ENCODE data around the gene NHLRC3. TPM values are rescaled to one million over a fixed set of nuclear protein-coding genes. Genes with fewer than 3 reads are reported as not detected.

The NHLRC3 gene
- total RNA-seq, 1 donor from 2014 or later = 23.5 TPM

GRCh38 chr13:39091586-39091985 lies 53.3 kb downstream of the NHLRC3 start:
- H3K27ac Mint-ChIP-seq (ENCODE audit: unreplicated experiment) = no peak overlapping the region
- no peaks in the 10 kb centered on the region for H3K9me3 Mint-ChIP-seq (ENCODE audit: unreplicated experiment)
- no peaks in the 10 kb centered on the region for H3K36me3 Mint-ChIP-seq (ENCODE audit: unreplicated experiment)
- no peak for DNase-seq (ENCODE audit: extremely low spot score, unreplicated experiment)
- H3K27me3 Mint-ChIP-seq (ENCODE audit: unreplicated experiment) = peaks cover 66% of the 10 kb centered on the region
- no peak overlapping the region for H3K4me3 Mint-ChIP-seq (ENCODE audit: unreplicated experiment)
- TF ChIP-seq CTCF (IDR thresholded peaks at IDR 0.05) = no peak
- H3K4me1 Mint-ChIP-seq (ENCODE audit: unreplicated experiment) = no peaks in the 10 kb centered on the region

- DNase-seq (ENCODE audit: extremely low spot score, unreplicated experiment) = no peak
- no peak for TF ChIP-seq CTCF (IDR thresholded peaks at IDR 0.05)
- H3K4me1 Mint-ChIP-seq (ENCODE audit: unreplicated experiment) = no peaks in the 10 kb centered on the region
- H3K27ac Mint-ChIP-seq (ENCODE audit: unreplicated experiment) = no peak overlapping the region
- no peaks in the 10 kb centered on the region for H3K36me3 Mint-ChIP-seq (ENCODE audit: unreplicated experiment)
- H3K27me3 Mint-ChIP-seq (ENCODE audit: unreplicated experiment) = peaks cover 63% of the 10 kb centered on the region
- no peak overlapping the region for H3K4me3 Mint-ChIP-seq (ENCODE audit: unreplicated experiment)
- no peaks in the 10 kb centered on the region for H3K9me3 Mint-ChIP-seq (ENCODE audit: unreplicated experiment)
Observed at GRCh38 chr13:39095500-39095899, 57.2 kb downstream of the NHLRC3 start.

DNA sequence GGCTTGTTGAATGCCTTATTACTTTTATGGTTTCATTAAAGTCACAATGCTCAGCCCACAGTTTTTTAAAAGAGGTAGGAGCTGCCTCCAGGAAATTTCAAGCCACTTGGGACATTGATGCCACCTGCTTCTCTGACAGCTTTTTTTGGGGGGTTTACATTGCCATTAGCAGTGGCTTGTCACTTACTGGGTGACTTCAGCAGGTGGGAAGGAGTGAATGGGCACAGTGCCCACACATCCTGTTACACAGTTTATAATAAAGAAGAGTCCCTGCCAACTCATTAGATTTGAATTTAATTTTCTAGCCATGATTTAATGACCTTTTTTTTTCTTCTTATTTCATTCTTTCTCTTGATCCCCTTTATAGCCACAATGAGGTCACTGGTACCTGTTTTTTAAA lies 61.0 kb downstream of the NHLRC3 start:
- DNase-seq (ENCODE audit: extremely low spot score, unreplicated experiment) = no peak
- Mint-ChIP-seq H3K27me3 (ENCODE audit: unreplicated experiment) (peaks cover 54% of the 10 kb centered on the region), H3K36me3 (ENCODE audit: unreplicated experiment) (no peaks in the 10 kb centered on the region), H3K4me3 (ENCODE audit: unreplicated experiment) (no peak overlapping the region), H3K4me1 (ENCODE audit: unreplicated experiment) (no peaks in the 10 kb centered on the region), H3K9me3 (ENCODE audit: unreplicated experiment) (no peaks in the 10 kb centered on the region), H3K27ac (ENCODE audit: unreplicated experiment) (no peak overlapping the region)
- no peak for TF ChIP-seq CTCF (IDR thresholded peaks at IDR 0.05)

Other genes starting within 250 kb of the NHLRC3 start
- gene STOML3, start 47.6 kb upstream of the NHLRC3 start, total RNA-seq = not detected in 2 replicates
- 30.7 and 31.7 TPM in 2 replicates for gene PROSER1, start 367 bp upstream of the NHLRC3 start, total RNA-seq

All from osteocyte (in vitro differentiated cells).